ENCODE measurements around the gene TENM3. TPM values are rescaled to one million over a fixed set of nuclear protein-coding genes. Genes with fewer than 3 reads are reported as not detected.
A peak's percentile ranks its signal among the peaks of the same experiment; 100 is the strongest.

Gene TENM3
- total and polyA plus RNA-seq, 10 of the 15 experiments (the other 5 are each of a cell fraction or from before 2014, with no cell fraction given) = 0.01 to 1.7 (median 0.08) TPM; not detected in 2

DNA sequence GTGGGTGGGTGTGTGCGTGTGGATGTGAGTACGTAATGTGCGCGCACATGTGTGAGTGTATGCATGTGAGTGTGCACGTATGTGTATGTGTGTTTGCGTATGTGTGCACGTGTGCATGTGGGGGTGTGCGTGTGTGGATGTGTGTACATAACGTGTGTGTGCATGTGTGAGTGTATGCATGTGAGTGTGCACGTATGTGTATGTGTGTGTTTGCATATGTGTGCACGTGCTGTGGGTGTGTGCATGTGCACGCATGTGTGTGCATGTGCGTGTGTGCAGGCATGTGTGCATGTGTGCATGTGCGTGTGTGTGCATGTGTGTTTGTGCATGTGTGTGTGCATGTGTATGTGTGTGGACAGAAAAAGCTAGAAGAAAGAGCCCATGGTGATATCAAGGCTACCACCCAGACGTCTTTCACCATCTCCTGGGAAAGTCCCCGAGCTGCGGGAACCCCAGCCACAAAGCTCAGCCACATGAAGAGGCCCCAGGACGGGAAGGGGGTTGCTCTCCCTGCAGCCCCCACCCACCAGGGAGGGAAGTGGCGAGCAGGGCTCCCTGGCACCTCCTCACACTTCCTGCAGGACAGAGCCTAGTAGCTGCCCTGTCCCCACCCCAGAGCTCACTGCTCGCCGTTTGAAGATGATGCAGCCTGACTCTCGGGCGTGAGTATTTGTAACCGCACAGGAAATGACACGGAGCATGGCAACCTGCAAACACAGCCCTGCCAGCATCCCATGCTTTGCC, 565.6 kb downstream of the TENM3 start (continued):
- TF ChIP-seq, protein P1, sequence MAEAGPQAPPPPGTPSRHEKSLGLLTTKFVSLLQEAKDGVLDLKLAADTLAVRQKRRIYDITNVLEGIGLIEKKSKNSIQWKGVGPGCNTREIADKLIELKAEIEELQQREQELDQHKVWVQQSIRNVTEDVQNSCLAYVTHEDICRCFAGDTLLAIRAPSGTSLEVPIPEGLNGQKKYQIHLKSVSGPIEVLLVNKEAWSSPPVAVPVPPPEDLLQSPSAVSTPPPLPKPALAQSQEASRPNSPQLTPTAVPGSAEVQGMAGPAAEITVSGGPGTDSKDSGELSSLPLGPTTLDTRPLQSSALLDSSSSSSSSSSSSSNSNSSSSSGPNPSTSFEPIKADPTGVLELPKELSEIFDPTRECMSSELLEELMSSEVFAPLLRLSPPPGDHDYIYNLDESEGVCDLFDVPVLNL (IDR thresholded peaks at IDR 0.05; ENCODE audit: low read depth, low read length) = no peak
- TF ChIP-seq PAX8 (IDR thresholded peaks at IDR 0.05) = no peak
- TF ChIP-seq, protein P2, sequence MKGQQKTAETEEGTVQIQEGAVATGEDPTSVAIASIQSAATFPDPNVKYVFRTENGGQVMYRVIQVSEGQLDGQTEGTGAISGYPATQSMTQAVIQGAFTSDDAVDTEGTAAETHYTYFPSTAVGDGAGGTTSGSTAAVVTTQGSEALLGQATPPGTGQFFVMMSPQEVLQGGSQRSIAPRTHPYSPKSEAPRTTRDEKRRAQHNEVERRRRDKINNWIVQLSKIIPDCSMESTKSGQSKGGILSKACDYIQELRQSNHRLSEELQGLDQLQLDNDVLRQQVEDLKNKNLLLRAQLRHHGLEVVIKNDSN (IDR thresholded peaks at IDR 0.05; ENCODE audit: borderline replicate concordance, extremely low read length, insufficient read depth, low read depth, low read length) = no peak
- no peak; the same call in 2 of the 3 replicates for TF ChIP-seq POU2F2 (IDR thresholded peaks at IDR 0.05; ENCODE audit: borderline replicate concordance, low read depth, low read length)
- TF ChIP-seq, protein P3, sequence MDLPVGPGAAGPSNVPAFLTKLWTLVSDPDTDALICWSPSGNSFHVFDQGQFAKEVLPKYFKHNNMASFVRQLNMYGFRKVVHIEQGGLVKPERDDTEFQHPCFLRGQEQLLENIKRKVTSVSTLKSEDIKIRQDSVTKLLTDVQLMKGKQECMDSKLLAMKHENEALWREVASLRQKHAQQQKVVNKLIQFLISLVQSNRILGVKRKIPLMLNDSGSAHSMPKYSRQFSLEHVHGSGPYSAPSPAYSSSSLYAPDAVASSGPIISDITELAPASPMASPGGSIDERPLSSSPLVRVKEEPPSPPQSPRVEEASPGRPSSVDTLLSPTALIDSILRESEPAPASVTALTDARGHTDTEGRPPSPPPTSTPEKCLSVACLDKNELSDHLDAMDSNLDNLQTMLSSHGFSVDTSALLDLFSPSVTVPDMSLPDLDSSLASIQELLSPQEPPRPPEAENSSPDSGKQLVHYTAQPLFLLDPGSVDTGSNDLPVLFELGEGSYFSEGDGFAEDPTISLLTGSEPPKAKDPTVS (IDR thresholded peaks at IDR 0.05; ENCODE audit: low read depth, low read length) = no peak
- no peak for TF ChIP-seq JUND (IDR thresholded peaks at IDR 0.05; ENCODE audit: low read depth, low read length)
- TF ChIP-seq, protein P4, sequence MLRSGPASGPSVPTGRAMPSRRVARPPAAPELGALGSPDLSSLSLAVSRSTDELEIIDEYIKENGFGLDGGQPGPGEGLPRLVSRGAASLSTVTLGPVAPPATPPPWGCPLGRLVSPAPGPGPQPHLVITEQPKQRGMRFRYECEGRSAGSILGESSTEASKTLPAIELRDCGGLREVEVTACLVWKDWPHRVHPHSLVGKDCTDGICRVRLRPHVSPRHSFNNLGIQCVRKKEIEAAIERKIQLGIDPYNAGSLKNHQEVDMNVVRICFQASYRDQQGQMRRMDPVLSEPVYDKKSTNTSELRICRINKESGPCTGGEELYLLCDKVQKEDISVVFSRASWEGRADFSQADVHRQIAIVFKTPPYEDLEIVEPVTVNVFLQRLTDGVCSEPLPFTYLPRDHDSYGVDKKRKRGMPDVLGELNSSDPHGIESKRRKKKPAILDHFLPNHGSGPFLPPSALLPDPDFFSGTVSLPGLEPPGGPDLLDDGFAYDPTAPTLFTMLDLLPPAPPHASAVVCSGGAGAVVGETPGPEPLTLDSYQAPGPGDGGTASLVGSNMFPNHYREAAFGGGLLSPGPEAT (IDR thresholded peaks at IDR 0.05; ENCODE audit: low read depth) = peak; percentile 29; the same call in 1 of the 2 replicates
- TF ChIP-seq RCOR1 (conservative IDR thresholded peaks at IDR 0.05; ENCODE audit: low read depth, low read length) = no peak
- no peak for TF ChIP-seq SIN3A (IDR thresholded peaks at IDR 0.05; ENCODE audit: low read depth, low read length)
- TF ChIP-seq MTA3 (IDR thresholded peaks at IDR 0.05; ENCODE audit: borderline replicate concordance, low read length) = 0 out of 2 replicates have a peak, but pooled peaks have one; percentile 42
- no peak for TF ChIP-seq FOXK2 (IDR thresholded peaks at IDR 0.05)
- TF ChIP-seq, protein P5, sequence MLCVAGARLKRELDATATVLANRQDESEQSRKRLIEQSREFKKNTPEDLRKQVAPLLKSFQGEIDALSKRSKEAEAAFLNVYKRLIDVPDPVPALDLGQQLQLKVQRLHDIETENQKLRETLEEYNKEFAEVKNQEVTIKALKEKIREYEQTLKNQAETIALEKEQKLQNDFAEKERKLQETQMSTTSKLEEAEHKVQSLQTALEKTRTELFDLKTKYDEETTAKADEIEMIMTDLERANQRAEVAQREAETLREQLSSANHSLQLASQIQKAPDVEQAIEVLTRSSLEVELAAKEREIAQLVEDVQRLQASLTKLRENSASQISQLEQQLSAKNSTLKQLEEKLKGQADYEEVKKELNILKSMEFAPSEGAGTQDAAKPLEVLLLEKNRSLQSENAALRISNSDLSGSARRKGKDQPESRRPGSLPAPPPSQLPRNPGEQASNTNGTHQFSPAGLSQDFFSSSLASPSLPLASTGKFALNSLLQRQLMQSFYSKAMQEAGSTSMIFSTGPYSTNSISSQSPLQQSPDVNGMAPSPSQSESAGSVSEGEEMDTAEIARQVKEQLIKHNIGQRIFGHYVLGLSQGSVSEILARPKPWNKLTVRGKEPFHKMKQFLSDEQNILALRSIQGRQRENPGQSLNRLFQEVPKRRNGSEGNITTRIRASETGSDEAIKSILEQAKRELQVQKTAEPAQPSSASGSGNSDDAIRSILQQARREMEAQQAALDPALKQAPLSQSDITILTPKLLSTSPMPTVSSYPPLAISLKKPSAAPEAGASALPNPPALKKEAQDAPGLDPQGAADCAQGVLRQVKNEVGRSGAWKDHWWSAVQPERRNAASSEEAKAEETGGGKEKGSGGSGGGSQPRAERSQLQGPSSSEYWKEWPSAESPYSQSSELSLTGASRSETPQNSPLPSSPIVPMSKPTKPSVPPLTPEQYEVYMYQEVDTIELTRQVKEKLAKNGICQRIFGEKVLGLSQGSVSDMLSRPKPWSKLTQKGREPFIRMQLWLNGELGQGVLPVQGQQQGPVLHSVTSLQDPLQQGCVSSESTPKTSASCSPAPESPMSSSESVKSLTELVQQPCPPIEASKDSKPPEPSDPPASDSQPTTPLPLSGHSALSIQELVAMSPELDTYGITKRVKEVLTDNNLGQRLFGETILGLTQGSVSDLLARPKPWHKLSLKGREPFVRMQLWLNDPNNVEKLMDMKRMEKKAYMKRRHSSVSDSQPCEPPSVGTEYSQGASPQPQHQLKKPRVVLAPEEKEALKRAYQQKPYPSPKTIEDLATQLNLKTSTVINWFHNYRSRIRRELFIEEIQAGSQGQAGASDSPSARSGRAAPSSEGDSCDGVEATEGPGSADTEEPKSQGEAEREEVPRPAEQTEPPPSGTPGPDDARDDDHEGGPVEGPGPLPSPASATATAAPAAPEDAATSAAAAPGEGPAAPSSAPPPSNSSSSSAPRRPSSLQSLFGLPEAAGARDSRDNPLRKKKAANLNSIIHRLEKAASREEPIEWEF (IDR thresholded peaks at IDR 0.05; ENCODE audit: insufficient replicate concordance, low read depth, low read length) = no peak
- TF ChIP-seq SP1 (IDR thresholded peaks at IDR 0.05; ENCODE audit: low read depth, low read length) = no peak
- 0 out of 2 replicates have a peak, but pooled peaks have one; percentile 2 for TF ChIP-seq SPI1 (IDR thresholded peaks at IDR 0.05; ENCODE audit: borderline replicate concordance, insufficient read depth, low read depth, low read length)
- peak; percentile 39 for TF ChIP-seq NR2C2 (IDR thresholded peaks at IDR 0.05; ENCODE audit: borderline replicate concordance, control insufficient read depth, insufficient read length, low read depth)

All from GM12878 (cell line).